GM12872 (cell line): Measurements from ENCODE around the gene ZNF227.

Experiments
- CTCF ChIP-seq: IDR thresholded peaks from 3 replicates; pipeline ENCODE4 v1.5.1; 2011; ENCODE audit warnings: low read depth, mild to moderate bottlenecking, low read length, moderate library complexity; ENCODE audit not compliant: insufficient read depth

ZNF227 gene

GRCh38 chr19:44190020-44190419 is 22.3 kb upstream of the ZNF227 start:
- no peak for TF ChIP-seq CTCF

DNA sequence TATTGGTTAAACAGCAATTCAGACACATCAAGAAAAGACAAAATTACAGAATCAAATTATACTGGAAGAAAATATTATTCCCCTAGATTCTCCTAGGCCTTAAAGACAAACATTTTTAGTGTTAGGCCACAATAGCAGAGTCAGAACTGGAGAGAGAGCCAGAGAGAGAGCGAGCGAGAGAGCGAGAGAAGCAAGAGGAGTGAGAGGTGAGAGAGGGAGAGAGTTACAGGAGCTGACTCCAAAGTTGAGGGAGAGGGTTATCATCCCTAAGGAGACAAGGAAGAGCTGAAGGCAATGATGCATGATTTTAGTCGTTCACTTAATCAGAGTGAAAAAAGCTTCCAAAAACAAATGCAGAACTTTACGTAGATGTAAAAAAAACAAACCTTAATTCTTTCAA is 20.2 kb upstream of the ZNF227 start:
- no peak for TF ChIP-seq CTCF

DNA sequence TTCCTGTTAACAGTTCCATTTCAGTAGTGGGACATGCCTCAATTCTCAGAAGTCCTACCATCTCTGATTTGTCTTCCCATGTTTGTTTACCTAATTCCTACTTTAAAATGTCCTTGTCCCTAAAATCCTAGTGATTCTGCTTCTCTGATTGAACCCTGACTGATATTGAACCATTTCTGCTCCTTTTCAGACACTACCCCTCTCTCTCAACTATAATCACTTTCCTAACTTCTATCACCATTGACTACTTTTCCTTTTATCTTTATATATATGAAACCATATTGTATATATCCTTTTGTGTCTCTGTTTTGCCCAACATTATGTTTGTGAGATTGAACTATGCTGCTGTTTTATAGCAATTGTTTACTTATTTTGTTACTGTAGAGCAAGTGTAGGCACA is 15.6 kb upstream of the ZNF227 start:
- no peak for TF ChIP-seq CTCF

GRCh38 chr19:44202470-44202869 is 9.9 kb upstream of the ZNF227 start:
- no peak for TF ChIP-seq CTCF

GRCh38 chr19:44202974-44203373 is 9.4 kb upstream of the ZNF227 start:
- TF ChIP-seq CTCF, result no peak

- TF ChIP-seq CTCF, result no peak
Measured at GRCh38 chr19:44204772-44205171, 7.6 kb upstream of the ZNF227 start.

DNA sequence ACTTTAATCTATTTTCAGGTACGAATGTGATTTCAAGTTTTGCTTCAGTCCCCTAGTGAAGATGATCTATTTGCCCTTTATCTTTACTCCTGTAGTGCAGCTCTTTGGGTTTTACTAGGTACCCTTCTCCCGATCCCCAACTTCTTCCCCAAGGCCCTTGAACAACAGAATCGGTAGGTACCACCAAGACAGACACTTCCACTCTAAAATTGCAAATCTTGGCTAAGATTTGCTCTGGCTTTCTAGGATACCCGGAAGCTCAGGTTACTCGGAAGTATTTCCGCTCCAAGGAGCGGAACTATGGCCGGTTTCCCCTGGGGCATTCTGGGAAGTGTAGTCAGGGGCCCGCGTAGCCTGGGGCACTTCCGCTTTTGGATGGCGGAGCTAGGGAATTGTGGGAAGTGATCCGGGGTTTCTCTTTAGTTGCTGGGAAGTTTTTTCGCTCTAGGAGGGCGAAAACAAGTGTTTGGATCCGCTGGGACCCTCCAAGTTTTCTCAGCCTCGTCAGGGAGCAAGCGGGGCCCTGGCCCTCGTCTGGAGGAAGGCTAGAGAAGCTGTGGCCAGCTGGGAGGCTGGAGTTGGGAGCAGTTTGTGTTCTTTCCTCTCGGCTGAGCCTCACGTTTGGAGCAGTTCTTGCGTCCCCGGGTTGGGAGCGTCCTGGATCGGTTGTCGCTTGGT is 5.1 kb upstream of the ZNF227 start:
- TF ChIP-seq CTCF, result no peak

DNA sequence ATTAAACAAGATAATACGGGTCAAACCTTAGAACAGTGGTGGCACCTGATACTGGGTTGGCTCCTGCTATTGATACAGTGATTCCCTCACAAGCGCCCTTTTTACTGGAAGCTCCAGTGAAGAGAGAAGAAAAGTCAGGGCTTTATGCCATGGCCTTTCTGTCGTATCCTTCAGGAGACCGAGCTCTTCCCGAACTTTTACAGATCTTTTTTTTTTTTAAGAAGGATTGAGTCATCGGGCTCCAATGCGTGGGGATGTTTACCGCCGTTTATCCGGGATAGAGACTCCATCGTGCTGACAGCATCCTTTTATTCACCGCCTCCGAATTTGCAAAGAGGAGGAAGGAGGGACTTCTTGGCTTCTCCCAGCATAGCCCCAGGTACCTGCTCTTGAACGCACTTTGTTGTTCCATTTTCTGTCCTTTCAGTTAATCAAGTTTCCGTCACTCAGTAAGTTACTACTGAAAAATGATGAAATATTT is 574 bp downstream of the ZNF227 start:
- TF ChIP-seq CTCF, result no peak
